ENCODE measurements around the gene KCNJ6.

DNA sequence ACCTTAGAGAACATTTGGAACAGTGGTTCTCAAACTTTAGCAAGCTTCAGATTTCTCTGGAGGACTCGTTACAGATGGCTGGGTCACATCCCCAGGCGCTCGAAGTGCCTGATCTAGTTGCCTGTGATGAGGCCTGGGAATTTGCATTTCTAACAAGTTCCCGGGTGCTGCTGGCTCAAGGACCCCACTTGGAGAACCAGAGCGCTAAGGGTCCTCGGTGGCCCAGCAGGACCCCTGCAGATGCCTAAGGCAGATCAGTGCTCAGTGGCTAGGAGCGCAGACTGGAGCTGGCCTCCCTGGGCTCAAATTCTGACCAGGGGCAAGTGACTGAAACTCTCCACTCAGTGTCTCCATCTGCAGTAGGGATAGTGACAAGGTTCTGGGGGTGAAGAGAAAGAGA, 341.5 kb downstream of the KCNJ6 start:
- TF ChIP-seq, protein P1, sequence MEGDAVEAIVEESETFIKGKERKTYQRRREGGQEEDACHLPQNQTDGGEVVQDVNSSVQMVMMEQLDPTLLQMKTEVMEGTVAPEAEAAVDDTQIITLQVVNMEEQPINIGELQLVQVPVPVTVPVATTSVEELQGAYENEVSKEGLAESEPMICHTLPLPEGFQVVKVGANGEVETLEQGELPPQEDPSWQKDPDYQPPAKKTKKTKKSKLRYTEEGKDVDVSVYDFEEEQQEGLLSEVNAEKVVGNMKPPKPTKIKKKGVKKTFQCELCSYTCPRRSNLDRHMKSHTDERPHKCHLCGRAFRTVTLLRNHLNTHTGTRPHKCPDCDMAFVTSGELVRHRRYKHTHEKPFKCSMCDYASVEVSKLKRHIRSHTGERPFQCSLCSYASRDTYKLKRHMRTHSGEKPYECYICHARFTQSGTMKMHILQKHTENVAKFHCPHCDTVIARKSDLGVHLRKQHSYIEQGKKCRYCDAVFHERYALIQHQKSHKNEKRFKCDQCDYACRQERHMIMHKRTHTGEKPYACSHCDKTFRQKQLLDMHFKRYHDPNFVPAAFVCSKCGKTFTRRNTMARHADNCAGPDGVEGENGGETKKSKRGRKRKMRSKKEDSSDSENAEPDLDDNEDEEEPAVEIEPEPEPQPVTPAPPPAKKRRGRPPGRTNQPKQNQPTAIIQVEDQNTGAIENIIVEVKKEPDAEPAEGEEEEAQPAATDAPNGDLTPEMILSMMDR (IDR thresholded peaks at IDR 0.05): no peak
- no peak for TF ChIP-seq POLR2AphosphoS5 (IDR thresholded peaks at IDR 0.05)
- no peak for TF ChIP-seq EP300 (IDR thresholded peaks at IDR 0.05)
